NK-92 (cell line): ENCODE results near the gene IL2RG.
A peak's percentile ranks its signal among the peaks of the same experiment; 100 is the strongest.

Source experiments
- DNase-seq: peaks from one replicate; lab custom pipeline; 2025; ENCODE audit not compliant: unreplicated experiment; lab: John Stamatoyannopoulos, UW

IL2RG gene

DNA sequence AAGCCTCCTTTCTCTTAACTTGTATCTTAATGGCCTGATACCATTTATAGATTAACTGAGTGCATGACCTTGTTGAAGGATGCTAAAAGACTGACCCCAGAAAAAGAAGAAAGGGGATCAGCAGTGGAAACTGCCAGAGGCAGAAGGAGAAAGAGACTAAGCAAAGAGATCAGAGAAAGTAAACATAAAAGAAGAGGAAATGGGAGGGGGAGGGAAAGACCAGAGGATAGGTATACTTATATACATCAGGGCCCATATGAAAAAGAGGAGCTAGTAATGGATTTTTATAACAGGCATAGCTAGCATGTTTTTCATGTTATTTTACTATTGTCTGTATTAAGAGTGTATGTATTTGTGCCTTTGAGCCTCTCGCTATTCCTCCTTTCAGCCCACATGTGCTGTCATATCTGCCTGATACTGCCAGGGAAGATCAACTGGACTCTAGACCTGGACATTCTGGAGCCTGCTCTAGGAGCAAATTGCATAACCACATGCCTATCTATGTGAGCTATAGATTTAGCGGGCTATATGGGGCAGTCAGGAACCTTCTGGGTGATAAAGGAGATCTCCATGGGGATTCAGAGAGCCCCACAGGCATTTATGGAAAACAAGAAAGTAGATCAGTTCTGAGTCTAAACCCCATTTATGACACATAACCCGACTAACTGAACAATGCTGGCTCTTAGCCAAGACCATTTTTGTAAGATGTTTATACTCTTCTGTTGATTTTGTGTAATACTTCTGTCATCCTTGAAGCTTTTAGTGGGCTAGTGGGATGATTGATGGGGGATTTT is 29.9 kb downstream of the IL2RG start:
- no peak for DNase-seq

- DNase-seq = no peak
These were observed 40.8 kb downstream of the IL2RG start for GRCh38 chrX:71070531-71070930.

DNA sequence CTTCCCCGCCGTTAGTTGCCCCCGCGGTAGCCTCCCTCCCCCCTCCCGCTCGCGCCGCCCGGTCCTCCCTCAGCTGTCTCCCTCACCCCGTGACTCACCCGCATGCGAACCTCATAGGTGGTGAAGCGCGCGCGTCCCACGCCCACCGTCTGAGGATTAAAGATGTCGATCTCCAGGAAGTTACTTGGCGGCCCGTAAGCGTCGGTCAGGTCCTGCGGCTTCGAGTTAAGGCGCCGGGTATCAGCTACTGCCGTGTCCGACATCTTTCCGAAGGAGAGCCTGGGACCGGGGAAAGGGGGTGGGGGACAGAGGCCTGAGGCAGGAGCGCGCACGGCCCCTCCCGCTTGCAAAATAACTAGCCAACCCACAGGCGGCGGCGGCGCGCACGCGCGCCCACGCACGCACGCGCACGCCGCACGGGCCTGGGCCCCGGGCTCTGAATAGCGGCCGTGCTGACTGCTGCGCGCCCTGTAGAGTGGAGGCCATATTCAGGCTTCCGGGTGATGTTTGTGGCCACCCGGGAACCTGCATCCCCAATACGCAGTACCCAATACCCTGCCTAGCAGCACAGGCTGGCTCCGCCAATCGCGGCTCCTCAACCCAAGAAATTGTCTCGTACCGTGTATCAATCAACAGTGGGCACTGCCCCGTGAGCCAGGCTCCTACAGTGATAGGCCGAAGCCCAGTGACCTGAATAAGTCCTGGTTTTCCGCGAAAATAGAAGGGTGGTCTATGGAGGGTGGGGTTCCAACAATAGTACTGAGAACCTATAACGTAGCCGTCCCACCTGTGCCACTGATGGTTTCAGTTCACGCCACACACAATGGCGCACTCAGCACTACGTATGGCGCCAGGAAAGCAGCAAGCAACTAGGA is 43.1 kb downstream of the IL2RG start, which contains the start of gene SNX12:
TSS of gene SNX12 (minus strand) at position 291 of the 875 bp plus-strand sequence. CDS start at position 263, 28 bp downstream.
- DNase-seq = peak; percentile 16

DNA sequence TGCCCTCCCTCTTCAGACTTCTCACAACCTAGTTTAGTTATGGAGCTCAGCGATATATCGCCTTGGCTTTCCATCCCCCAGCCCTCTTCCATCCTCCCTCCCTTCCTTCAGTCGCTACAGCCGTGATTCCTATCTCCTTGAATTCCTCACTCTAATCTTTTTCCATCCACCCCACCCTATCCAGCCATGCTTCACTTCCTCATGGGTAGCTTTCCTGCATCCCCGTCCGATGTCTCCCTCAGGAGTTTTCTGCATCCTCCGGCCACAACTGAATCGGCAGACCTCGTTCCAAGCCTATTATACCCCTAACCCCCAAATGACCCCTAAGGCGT is 43.7 kb downstream of the IL2RG start:
- DNase-seq = no peak

DNA sequence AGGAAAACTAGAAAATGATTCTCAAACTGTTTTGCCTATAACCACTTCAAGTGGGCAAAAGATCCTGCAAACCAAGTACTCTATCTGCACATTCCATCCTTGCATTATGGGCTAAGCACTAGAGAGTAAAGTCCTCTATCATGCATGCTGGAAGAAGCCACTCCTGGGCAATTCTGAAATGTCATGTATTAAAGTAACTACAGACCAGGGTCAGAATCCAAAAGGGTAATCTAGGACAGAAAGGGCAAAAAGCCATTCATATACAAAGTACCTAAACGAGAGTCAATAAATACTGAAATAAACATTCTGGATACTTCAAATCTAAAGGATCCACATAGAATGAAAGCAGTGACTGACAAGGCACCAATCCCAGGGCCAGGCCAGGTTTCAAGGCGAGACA is 44.3 kb downstream of the IL2RG start:
- no peak for DNase-seq

DNA sequence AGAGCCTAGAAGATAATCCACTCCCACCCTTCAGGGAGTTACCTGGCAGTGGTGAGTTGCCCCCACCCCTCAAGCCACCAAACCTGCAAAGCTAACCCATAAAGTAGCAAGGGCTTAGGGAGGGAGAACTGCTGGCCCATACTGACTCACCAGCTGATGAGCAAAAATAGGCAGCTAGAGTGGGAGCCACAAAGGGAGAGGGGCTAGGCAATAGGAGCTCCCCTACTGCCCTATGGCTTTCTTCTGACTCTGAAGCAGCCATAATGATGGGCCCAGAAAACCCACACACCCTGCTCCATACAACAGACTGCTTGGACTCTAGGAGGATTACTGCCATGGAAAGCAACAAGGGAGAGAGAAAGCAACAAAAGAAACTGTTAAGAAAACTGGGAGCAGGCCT is 51.2 kb downstream of the IL2RG start:
- DNase-seq = no peak

- no peak for DNase-seq
These were observed 53.4 kb downstream of the IL2RG start for GRCh38 chrX:71057848-71058530.
